IPS DF 4.7 (cell line): ENCODE results near the gene OSBPL10.
"Not testable (repeated sequence)": the region's sequence is repeated elsewhere in the genome, so short reads cannot be mapped to it uniquely, and the experiment has no call there.

Experiments used
- DNase-seq: peaks from one replicate; pipeline ENCODE4 v3.0.0-alpha.2; 2013; ENCODE audit warnings: low spot score; ENCODE audit errors: extremely low read depth

The OSBPL10 gene

GRCh38 chr3:31815631-31816440 lies 165.2 kb downstream of the OSBPL10 start:
- no peak for DNase-seq

DNA sequence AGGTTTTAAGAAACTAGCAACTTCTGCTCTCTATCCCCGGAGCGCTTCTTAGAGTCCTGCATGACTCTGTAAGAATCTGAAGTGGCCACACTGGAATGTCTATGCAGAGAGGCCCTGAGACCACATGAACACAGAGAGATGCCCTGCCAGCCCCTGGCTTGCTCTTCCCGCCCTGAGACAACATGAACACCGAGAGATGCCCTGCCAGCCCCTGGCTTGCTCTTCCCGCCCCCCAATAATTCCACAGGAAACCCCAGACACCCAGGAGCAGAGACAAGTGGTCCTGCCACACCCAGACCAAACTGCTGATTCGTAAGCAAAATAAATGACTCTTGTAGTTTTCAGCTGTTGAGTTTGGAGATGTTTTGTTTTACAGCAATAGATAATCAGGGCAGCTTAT lies 166.1 kb downstream of the OSBPL10 start:
- DNase-seq, result no peak

- no peak for DNase-seq
Observed at GRCh38 chr3:31813686-31814085, 167.4 kb downstream of the OSBPL10 start.

- DNase-seq, result no peak
Observed at GRCh38 chr3:31813197-31813596, 167.9 kb downstream of the OSBPL10 start.

- no peak for DNase-seq
Observed at GRCh38 chr3:31810991-31811433, 170.1 kb downstream of the OSBPL10 start.

GRCh38 chr3:31808143-31808720 lies 172.8 kb downstream of the OSBPL10 start:
- DNase-seq, result no peak

GRCh38 chr3:31804251-31805051 lies 176.6 kb downstream of the OSBPL10 start:
- DNase-seq, result no peak

DNA sequence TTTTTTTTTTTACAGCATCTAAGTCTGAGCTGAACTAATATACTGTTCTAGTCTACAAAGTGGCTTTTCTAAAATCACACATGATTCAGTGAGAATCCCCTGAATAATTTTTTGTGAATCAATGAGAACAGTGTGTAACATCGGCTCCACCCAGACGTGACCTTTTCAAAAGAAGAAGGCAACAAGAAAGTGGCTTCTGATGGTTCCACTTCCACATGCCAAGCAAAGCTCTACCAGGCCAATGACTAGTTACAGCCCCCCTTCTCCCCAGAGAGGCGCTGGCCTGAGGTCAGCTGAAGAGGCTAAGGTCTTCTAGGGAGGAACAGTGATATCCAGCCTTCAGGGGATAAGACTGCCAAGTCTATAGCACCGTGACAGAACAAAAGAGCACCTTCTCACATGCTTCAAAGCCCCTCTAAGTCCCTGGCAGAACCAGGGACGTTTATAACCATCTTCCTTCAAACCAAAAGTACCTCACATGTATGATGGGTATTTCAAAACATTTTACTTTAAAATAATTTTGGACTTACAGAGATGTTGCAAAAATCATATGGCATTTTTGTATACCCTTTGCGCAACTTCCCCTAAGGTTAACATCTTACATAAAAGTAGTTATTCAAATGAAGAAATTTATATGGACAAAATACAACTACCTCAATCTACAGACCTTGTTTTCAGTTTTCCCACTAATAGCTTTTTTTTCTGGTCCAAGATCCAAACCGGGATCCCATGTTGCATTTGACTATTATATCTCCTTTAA lies 177.9 kb downstream of the OSBPL10 start:
- no peak for DNase-seq

GRCh38 chr3:31800436-31800835 lies 180.6 kb downstream of the OSBPL10 start:
- no peak for DNase-seq

DNA sequence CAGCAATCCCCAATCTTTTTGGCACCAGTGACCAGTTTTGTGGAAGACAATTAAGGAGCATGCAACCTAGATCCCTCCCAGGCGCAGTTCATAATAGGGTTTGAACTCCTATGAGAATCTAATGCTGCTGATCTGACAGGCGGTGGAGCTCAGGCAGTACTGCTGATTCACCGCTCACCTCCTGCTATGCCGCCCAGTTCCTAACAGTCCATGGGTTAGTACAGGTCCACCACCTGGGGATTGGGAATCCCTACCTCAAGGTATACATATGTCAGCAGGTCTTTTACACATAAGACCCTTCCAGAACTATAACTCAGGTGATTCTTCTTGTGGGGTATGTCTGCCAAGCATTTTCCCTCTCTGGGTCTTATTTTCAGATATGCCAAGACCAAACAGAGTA lies 182.2 kb downstream of the OSBPL10 start:
- no peak for DNase-seq

DNA sequence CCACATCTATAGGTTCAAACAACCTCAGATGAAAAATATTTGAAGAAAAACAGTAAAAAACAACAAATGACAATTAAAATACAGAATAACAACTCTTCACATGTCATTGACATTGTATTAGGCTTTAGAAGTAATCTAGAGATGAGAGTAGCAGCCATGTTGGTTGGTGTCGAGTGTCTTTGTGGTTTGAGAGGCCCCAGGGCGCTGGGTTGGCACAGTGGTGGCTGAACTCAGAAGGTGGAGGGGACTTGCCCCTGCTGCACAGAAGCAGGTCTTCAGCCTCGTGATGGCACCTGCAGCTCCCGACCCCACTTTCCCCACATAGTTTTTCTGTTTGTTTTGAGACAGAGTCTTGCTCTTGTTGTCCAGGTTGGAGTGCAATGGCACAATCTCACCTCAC lies 187.2 kb downstream of the OSBPL10 start:
- DNase-seq, result no peak

GRCh38 chr3:31791090-31791430 lies 190.0 kb downstream of the OSBPL10 start:
- no peak for DNase-seq

DNA sequence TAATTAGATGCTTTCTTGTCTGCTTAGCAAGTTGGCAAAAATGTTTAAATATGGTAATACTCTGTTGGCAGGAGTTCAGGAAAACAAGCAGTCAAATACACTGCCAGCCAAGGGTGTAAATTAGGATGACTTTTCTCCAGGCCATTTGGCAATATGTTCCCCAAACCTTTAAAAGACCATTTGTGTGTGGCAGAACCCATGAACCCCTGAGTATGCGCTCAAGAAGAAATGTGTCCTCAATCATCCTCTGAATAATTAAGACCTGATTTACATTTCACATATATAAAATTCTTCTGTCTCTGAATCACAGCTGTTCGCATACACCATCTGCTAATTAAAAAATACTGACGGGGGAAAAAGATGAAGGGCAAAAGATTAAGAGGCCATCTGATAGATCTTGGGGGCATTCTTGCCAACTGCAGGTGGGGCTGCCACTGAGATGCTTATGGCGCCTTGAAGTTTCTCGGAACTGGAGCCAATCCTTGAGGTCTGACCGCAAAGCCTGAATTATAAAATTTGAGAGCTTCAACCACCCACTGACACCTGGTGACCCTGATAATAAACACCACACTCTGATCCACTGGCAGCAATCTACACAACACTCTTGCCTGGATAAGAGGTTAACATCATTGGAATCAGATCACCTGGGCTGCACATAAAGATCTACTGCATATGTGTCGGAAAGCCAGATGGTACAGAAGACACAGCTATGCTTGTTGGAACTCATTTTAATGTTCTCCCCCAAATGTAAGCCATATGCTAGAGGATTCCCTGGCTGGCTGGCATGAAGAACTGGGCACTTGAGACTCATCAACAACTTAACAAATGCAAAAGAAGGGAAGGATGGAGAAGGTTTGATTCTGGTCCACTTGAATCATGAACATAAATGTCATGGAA lies 190.6 kb downstream of the OSBPL10 start:
- DNase-seq, result no peak

DNA sequence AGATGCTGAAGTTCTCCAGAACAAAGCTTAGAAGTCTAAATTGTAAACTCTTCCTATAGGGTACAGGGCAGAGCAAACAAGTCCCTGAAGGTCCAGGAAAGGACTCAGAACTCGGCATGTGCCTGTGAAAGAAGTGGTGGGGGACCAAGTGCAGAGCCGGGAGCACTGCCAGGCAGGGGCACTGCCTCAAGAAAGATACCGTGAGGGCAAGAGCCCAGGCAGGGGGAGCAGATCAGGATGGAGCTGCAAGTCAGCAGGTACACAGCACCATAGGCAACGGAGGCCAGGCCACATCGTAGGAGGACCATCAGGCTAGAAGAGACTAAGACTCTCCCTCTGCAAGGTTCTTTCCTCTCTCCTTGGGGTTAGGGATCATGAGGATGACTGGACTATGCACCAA lies 191.6 kb downstream of the OSBPL10 start:
- no peak for DNase-seq

GRCh38 chr3:31785734-31786133 lies 195.3 kb downstream of the OSBPL10 start:
- DNase-seq, result no peak

DNA sequence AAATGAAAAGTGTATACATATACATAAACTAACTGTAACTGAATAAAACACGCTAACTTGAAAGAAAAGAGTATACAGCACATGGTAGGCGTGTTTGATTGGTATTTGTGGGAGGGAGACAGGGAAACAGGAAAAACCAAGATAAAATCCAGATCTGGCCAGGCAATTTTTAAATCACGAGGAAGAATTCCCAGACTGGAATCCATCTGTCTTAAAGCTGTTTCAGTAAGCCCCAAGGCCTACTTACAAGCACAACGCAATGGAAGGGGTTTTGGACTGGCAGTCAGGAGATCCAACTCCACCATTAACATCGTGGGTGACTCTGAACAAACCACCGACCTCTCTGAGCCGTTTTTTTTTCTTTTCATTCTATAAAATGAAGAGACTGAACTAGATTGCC lies 195.8 kb downstream of the OSBPL10 start:
- no peak for DNase-seq

DNA sequence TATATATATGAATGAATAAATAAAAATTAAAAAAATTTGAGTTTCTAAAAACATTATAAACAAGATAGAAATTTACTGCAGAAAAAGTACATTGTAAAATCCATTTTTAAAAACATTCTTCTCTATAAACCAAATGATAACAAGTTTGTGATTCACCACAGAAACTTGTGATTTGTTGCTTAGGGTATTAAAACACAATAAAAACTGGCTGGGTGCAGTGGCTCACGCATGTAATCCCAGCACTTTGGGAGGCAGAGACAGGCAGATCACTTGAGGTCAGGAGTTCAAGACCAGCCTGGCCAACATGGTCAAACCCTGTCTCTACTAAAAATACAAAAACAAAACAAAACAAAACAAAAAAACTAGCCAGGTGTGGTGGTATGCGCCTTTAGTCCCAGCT lies 197.2 kb downstream of the OSBPL10 start:
- DNase-seq, result not testable (repeated sequence)

DNA sequence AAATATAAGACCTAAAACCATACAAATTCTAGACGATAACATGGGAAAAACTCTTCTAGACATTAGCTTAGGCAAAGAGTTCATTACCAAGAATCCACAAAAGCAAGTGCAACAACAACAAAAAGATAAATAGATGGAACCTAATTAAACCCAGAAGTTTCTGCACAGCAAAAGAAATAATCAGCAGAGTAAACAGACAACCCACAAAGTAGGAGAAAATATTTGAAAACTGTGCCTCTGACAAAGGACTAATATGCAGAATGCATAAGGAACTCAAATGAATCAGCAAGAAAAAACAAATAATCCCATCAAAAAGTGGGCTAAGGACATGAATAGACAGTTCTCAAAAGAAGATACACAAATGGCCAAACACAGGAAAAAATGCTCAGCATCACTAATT lies 198.8 kb downstream of the OSBPL10 start:
- DNase-seq, result not testable (repeated sequence)

DNA sequence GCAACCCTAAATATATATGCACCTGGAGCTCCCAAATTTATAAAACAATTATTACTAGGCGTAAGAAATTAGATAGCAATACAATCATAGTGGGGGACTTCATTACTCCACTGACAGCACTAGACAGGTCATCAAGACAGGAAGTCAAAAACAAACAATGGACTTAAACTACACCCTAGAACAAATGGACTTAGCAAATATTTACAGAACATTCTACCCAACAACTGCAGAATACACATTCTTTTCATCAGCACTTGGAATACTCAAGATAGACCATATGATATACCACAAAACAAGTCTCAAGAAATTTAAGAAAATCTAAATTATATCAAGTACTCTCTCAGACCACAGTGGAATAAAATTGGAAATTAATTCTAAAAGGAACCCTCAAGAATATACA lies 201.5 kb downstream of the OSBPL10 start:
- no peak for DNase-seq

- DNase-seq, result no peak
Observed at GRCh38 chr3:31777887-31778286, 203.2 kb downstream of the OSBPL10 start.

GRCh38 chr3:31777092-31777491 lies 204.0 kb downstream of the OSBPL10 start:
- no peak for DNase-seq
